ENCODE results near the gene YPEL5. TPM values are rescaled to one million over a fixed set of nuclear protein-coding genes. Genes with fewer than 3 reads are reported as not detected.

YPEL5 gene
- total RNA-seq, 1 donor from 2014 or later = 57.4 TPM

DNA sequence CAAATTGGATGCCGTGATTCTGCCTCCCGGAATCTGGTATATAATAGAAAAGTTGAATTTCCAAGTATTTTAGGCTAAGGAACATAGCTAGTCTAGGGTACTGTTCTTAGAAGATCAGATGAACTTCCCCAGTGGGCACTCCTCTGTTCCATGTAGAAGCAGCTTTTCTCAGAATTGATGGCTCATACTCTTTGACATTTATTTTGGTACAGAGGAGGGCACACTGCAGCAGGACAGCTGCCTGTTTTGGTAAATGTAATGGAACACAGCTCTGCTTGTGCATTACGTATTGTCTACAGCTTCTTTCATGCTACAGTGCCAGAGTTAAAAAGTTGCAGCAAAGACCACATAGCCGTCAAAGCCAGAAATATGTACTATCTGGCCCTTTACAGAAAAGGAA is 10.8 kb downstream of the YPEL5 start:
- Mint-ChIP-seq H3K27me3 (no peaks in the 10 kb centered on the region), H3K4me3 (no peak overlapping the region), H3K36me3 (ENCODE audit: low read depth) (peaks cover 87% of the 10 kb centered on the region), H3K9me3 (no peaks in the 10 kb centered on the region), H3K27ac (no peak overlapping the region), H3K4me1 (peaks cover 53% of the 10 kb centered on the region)
- CTCF ChIA-PET = interaction anchor here (0.7 to 2.9 kb wide), 2 partner anchors 7 to 554 kb away, joined by 3 to 16 read pairs; no protein-coding TSS in a partner anchor
- DNase-seq (no peak), ATAC-seq (ENCODE audit: low read depth) (no peak)
- intact Hi-C loops (cut with micrococcal nuclease) = no loop called here
- POLR2A ChIA-PET = interaction anchor here (5.7 kb wide), 1 partner anchor 9 kb away, joined by 34 read pairs; the partner anchor contains the start of gene YPEL5
- TF ChIP-seq, protein P1, sequence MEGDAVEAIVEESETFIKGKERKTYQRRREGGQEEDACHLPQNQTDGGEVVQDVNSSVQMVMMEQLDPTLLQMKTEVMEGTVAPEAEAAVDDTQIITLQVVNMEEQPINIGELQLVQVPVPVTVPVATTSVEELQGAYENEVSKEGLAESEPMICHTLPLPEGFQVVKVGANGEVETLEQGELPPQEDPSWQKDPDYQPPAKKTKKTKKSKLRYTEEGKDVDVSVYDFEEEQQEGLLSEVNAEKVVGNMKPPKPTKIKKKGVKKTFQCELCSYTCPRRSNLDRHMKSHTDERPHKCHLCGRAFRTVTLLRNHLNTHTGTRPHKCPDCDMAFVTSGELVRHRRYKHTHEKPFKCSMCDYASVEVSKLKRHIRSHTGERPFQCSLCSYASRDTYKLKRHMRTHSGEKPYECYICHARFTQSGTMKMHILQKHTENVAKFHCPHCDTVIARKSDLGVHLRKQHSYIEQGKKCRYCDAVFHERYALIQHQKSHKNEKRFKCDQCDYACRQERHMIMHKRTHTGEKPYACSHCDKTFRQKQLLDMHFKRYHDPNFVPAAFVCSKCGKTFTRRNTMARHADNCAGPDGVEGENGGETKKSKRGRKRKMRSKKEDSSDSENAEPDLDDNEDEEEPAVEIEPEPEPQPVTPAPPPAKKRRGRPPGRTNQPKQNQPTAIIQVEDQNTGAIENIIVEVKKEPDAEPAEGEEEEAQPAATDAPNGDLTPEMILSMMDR (IDR thresholded peaks at IDR 0.05) = no peak

DNA sequence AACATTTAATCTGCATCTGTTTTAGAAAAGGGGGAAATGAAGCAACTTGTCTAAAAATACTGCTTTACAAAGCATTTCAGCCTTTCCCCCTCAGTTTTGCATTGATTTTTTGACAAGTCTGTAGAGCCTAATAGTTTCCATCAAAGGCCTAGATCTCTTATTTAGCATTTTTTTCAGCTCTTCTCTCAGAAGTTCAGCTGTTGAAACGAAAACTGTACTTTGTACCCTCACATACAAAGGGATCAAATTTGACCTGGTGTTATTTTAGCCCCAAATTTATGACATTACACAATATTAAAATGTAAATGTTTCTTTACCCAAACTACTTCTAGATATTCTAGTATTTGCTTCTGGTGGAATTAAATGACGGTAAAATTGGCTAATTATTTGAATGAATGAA is 13.0 kb downstream of the YPEL5 start:
- TF ChIP-seq, protein P1 (IDR thresholded peaks at IDR 0.05) = no peak
- H3K9me3 Mint-ChIP-seq = no peaks in the 10 kb centered on the region
- H3K27ac Mint-ChIP-seq = peak overlapping the region; percentile 16
- ChIA-PET CTCF (interaction anchor here (3.0 kb wide), 1 partner anchor 552 kb away, joined by 16 read pairs; no protein-coding TSS in a partner anchor), POLR2A (interaction anchor here (5.7 kb wide), 1 partner anchor 11 kb away, joined by 34 read pairs; the partner anchor contains the start of gene YPEL5)
- H3K4me3 Mint-ChIP-seq = no peak overlapping the region
- no peaks in the 10 kb centered on the region for H3K27me3 Mint-ChIP-seq
- peaks cover 76% of the 10 kb centered on the region for H3K36me3 Mint-ChIP-seq (ENCODE audit: low read depth)
- no peak for DNase-seq
- ATAC-seq (ENCODE audit: low read depth) = no peak
- peaks cover 49% of the 10 kb centered on the region for H3K4me1 Mint-ChIP-seq
- intact Hi-C loops (cut with micrococcal nuclease) = loop anchor here (10.0 kb wide), 2 partner anchors 705 to 1365 kb away; no protein-coding TSS in a partner anchor

DNA sequence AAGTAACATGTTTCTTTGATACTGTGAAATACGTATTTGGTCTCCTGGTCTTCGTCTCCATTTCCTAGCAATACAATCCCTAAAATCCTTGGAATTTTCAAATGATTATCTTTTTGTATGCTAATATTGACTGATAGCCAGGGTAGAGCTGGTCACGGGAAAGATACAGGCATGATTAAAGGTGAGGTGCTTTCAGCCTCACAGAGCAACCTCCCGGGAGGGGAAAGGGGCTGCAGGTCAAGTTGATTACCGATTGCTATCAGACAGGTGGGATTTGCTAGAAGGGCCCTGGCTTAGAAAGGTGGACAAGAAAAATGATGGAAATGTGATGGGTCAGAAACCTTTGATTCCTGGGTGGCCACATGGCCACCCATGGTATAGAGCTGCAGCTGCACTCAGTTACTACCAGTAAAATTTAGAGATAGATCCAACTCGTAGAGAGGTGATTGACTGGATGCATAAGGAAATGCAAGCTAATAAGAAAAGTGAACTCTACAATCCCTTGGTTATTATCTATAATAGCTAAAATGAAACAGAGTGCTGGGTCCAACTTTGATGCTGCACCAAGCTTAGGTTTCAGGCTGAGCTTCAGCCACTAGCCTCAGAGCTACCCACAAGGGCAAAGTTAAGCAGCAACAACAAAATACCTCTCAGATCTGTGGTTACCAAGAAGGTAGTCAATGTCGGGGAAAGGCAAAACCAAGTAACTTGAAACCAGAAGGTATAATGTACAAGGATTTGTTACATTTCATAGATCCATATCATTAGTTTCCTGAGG is 15.3 kb downstream of the YPEL5 start:
- ChIA-PET POLR2A (interaction anchor here (0.6 to 4.0 kb wide), 2 partner anchors 15 to 246 kb away, joined by 4 to 34 read pairs; partner anchors contain the start of gene YPEL5), CTCF (interaction anchor here (0.8 to 10.9 kb wide), 6 partner anchors 12 to 549 kb away, joined by 3 to 514 read pairs (median 33); no protein-coding TSS in a partner anchor)
- peaks cover 44% of the 10 kb centered on the region for H3K4me1 Mint-ChIP-seq
- no peaks in the 10 kb centered on the region for H3K9me3 Mint-ChIP-seq
- H3K27ac Mint-ChIP-seq = peak overlapping the region; percentile 54
- DNase-seq (no peak), ATAC-seq (ENCODE audit: low read depth) (no peak)
- H3K27me3 Mint-ChIP-seq = no peaks in the 10 kb centered on the region
- H3K4me3 Mint-ChIP-seq = no peak overlapping the region
- peaks cover 56% of the 10 kb centered on the region for H3K36me3 Mint-ChIP-seq (ENCODE audit: low read depth)
- intact Hi-C loops (cut with micrococcal nuclease) = loop anchor here (10.0 kb wide), 2 partner anchors 703 to 1363 kb away; no protein-coding TSS in a partner anchor
- TF ChIP-seq, protein P1 (IDR thresholded peaks at IDR 0.05) = no peak

DNA sequence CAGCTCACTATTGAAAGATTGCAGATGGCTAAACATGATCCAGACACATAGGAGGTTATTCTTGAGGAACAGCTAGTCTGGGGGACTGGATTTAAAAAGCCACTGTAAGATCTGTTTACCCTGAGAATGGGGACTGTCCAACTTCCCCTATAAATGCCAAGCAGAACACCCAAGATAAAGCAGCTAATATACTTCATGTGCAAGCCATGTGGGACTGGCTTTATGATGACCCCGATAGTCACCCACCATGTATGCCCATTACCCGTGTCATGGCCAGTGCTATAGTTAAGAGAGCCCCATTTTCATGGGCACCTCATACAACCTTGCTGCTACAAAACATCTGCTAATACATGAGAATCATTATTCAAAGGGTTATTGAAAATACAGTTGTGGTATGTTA is 16.0 kb downstream of the YPEL5 start:
- DNase-seq (no peak), ATAC-seq (ENCODE audit: low read depth) (no peak)
- POLR2A ChIA-PET = interaction anchor here (0.5 to 4.0 kb wide), 2 partner anchors 15 to 47 kb away, joined by 11 to 34 read pairs; partner anchors contain the start of gene YPEL5
- H3K27me3 Mint-ChIP-seq = no peaks in the 10 kb centered on the region
- H3K4me1 Mint-ChIP-seq = peaks cover 40% of the 10 kb centered on the region
- TF ChIP-seq, protein P1 (IDR thresholded peaks at IDR 0.05) = no peak
- CTCF ChIA-PET = interaction anchor here (0.8 to 10.9 kb wide), 6 partner anchors 12 to 548 kb away, joined by 3 to 514 read pairs (median 33); no protein-coding TSS in a partner anchor
- no peak overlapping the region for H3K27ac Mint-ChIP-seq
- H3K36me3 Mint-ChIP-seq (ENCODE audit: low read depth) = peaks cover 49% of the 10 kb centered on the region
- H3K9me3 Mint-ChIP-seq = no peaks in the 10 kb centered on the region
- intact Hi-C loops (cut with micrococcal nuclease) = loop anchor here (10.0 kb wide), 2 partner anchors 702 to 1362 kb away; no protein-coding TSS in a partner anchor
- no peak overlapping the region for H3K4me3 Mint-ChIP-seq
